DND-41 (cell line): ENCODE data around the gene PDS5B.

Experiments
- ATAC-seq: fragments of 200-7000 bp; cut with Tn5 transposase; 3 replicates; pipeline ENCODE4 v1.9.1; 2021; ENCODE audit warnings: low read depth; ENCODE audit not compliant: insufficient read depth
- DNase-seq: peaks from one replicate; pipeline ENCODE4 v3.0.0-alpha.2; 2020
- H2AFZ ChIP-seq: 2 replicates; pipeline ENCODE4 v1.6.0; 2012; ENCODE audit warnings: low read depth, low read length
- H3K27ac ChIP-seq: 2 replicates; pipeline ENCODE4 v1.5.1; 2012; ENCODE audit warnings: low read length, inconsistent platforms
- H3K27me3 ChIP-seq: fragments of 200-600 bp; sonication (generic); 2 replicates; pipeline ENCODE4 v1.6.0; 2012; ENCODE audit warnings: low read length, mild to moderate bottlenecking, inconsistent platforms; ENCODE audit not compliant: insufficient read depth, poor library complexity
- H3K36me3 ChIP-seq: 2 replicates; pipeline ENCODE4 v1.5.1; 2012; ENCODE audit warnings: low read length, inconsistent platforms; ENCODE audit not compliant: insufficient read depth
- H3K4me1 ChIP-seq: 2 replicates; pipeline ENCODE4 v1.5.1; 2012; ENCODE audit warnings: mild to moderate bottlenecking, low read length; ENCODE audit not compliant: insufficient read depth
- H3K4me2 ChIP-seq: 2 replicates; pipeline ENCODE4 v1.6.0; 2012; ENCODE audit warnings: mild to moderate bottlenecking, moderate library complexity, low read length, inconsistent platforms; ENCODE audit not compliant: insufficient read depth
- H3K4me3 ChIP-seq, 2 experiments: fragments of 200-600 bp in 1 of 2; shearing (Covaris generic) in 1 of 2; 2 replicates each; pipeline ENCODE4 v1.5.1; 2012 to 2016; ENCODE audit warnings: inconsistent platforms in 2 of 2, low read length in 2 of 2, mild to moderate bottlenecking in 2 of 2, low read depth in 1 of 2, moderate library complexity in 1 of 2
- H3K79me2 ChIP-seq: 2 replicates; pipeline ENCODE4 v1.6.0; 2012; ENCODE audit warnings: low read length, inconsistent platforms; ENCODE audit not compliant: insufficient read depth
- H3K9ac ChIP-seq: 2 replicates; pipeline ENCODE4 v1.6.0; 2012; ENCODE audit warnings: low read depth, mild to moderate bottlenecking, inconsistent platforms, low read length, moderate library complexity
- H3K9me3 ChIP-seq: 2 replicates; pipeline ENCODE4 v1.5.1; 2012; ENCODE audit warnings: low read length, moderate library complexity, mild to moderate bottlenecking, inconsistent platforms; ENCODE audit not compliant: insufficient read depth, severe bottlenecking
- H4K20me1 ChIP-seq: 2 replicates; pipeline ENCODE4 v1.6.0; 2012; ENCODE audit warnings: low read length; ENCODE audit not compliant: insufficient read depth
- CTCF ChIP-seq: IDR thresholded peaks from 2 replicates; pipeline ENCODE4 v1.5.1; 2012; ENCODE audit warnings: borderline replicate concordance, low read length, moderate library complexity, mild to moderate bottlenecking; ENCODE audit not compliant: poor library complexity, severe bottlenecking; ENCODE audit errors: extremely low read depth
- EZH2 ChIP-seq: IDR thresholded peaks from 3 replicates; pipeline ENCODE4 v1.6.1; 2012; ENCODE audit warnings: borderline replicate concordance, low read depth, mild to moderate bottlenecking, moderate library complexity, low read length, inconsistent platforms; ENCODE audit not compliant: severe bottlenecking

Gene PDS5B

GRCh38 chr13:32589471-32589870 is 3.2 kb downstream of the PDS5B start:
- H3K9ac ChIP-seq = peak overlapping the region; percentile 86; the same call in 1 of the 2 replicates
- no peaks in the 10 kb centered on the region for H3K9me3 ChIP-seq
- H2AFZ ChIP-seq = no peak overlapping the region
- peaks cover 67% of the 10 kb centered on the region for H4K20me1 ChIP-seq
- no peak for TF ChIP-seq CTCF
- TF ChIP-seq EZH2 = no peak
- H3K4me1 ChIP-seq = peaks cover 37% of the 10 kb centered on the region
- H3K27ac ChIP-seq = no peak overlapping the region
- no peak for ATAC-seq
- no peak overlapping the region; a peak in 1 of 4 replicates for H3K4me3 ChIP-seq
- no peaks in the 10 kb centered on the region for H3K27me3 ChIP-seq
- DNase-seq = no peak
- peak overlapping the region; percentile 85 for H3K4me2 ChIP-seq
- peaks cover 78% of the 10 kb centered on the region for H3K79me2 ChIP-seq
- peaks cover 3% of the 10 kb centered on the region for H3K36me3 ChIP-seq

GRCh38 chr13:32590266-32590665 is 4.0 kb downstream of the PDS5B start:
- H3K4me1 ChIP-seq = peaks cover 34% of the 10 kb centered on the region
- peaks cover 9% of the 10 kb centered on the region for H3K36me3 ChIP-seq
- H3K27me3 ChIP-seq = no peaks in the 10 kb centered on the region
- H3K9me3 ChIP-seq = no peaks in the 10 kb centered on the region
- H4K20me1 ChIP-seq = peaks cover 74% of the 10 kb centered on the region
- H3K27ac ChIP-seq = no peak overlapping the region
- no peak overlapping the region for H2AFZ ChIP-seq
- H3K4me3 ChIP-seq = no peak overlapping the region
- H3K9ac ChIP-seq = no peak overlapping the region
- ATAC-seq (no peak), DNase-seq (no peak)
- peaks cover 85% of the 10 kb centered on the region for H3K79me2 ChIP-seq
- TF ChIP-seq EZH2 (no peak), CTCF (no peak)
- peak overlapping the region; percentile 47; the same call in 1 of the 2 replicates for H3K4me2 ChIP-seq

- H3K9me3 ChIP-seq = peaks cover under 1% of the 10 kb centered on the region
- no peak for TF ChIP-seq CTCF
- no peak for TF ChIP-seq EZH2
Observed at GRCh38 chr13:32592082-32592481, 5.8 kb downstream of the PDS5B start.

More at GRCh38 chr13:32592082-32592481, 5.8 kb downstream of the PDS5B start:
- Histone ChIP-seq H3K4me3 (no peak overlapping the region), H3K79me2 (peaks cover 100% of the 10 kb centered on the region), H3K36me3 (peaks cover 9% of the 10 kb centered on the region), H4K20me1 (peaks cover 89% of the 10 kb centered on the region), H3K4me1 (peaks cover 26% of the 10 kb centered on the region), H3K27ac (no peak overlapping the region), H3K27me3 (no peaks in the 10 kb centered on the region), H3K4me2 (peak overlapping the region; percentile 13; the same call in 1 of the 2 replicates), H3K9ac (no peak overlapping the region), H2AFZ (no peak overlapping the region)
- ATAC-seq (no peak), DNase-seq (no peak)
